Measurements from ENCODE around the gene PROX1. TPM values are rescaled to one million over a fixed set of nuclear protein-coding genes. Genes with fewer than 3 reads are reported as not detected.

The PROX1 gene, protein sequence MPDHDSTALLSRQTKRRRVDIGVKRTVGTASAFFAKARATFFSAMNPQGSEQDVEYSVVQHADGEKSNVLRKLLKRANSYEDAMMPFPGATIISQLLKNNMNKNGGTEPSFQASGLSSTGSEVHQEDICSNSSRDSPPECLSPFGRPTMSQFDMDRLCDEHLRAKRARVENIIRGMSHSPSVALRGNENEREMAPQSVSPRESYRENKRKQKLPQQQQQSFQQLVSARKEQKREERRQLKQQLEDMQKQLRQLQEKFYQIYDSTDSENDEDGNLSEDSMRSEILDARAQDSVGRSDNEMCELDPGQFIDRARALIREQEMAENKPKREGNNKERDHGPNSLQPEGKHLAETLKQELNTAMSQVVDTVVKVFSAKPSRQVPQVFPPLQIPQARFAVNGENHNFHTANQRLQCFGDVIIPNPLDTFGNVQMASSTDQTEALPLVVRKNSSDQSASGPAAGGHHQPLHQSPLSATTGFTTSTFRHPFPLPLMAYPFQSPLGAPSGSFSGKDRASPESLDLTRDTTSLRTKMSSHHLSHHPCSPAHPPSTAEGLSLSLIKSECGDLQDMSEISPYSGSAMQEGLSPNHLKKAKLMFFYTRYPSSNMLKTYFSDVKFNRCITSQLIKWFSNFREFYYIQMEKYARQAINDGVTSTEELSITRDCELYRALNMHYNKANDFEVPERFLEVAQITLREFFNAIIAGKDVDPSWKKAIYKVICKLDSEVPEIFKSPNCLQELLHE
- 1 to 10 TPM in 2 of 4 donors, under 1 TPM in 2; 0.68 to 2.8 (median 1.0) TPM for total RNA-seq

GRCh38 chr1:213987927-213988506 is at the start of gene PROX1:
TSS of gene PROX1 (plus strand) at chr1:213987973. CDS start at chr1:213996536, 8,563 bp downstream.
- TF ChIP-seq CTCF (IDR thresholded peaks at IDR 0.05; ENCODE audit: low read depth), result no peak

DNA sequence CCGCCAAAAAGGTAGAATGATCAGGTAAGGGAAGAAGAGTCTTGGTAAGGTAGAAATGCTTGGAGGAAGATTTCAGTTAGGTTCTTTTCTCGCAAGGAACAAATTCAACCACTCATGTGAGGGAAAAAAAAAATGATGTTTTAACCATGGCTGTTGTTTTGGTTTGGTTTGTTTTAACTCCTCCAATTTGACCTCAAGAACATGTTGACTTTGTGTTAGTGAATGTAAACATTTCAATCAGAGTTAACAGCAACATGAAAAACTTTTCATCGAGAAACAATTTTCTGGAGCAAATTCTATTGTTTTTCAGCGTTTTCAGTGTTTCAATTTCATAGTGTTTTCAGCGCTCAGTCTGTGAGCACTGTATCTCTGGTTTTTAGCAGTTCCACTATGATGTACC is 49.0 kb upstream of the PROX1 start:
- no peak for TF ChIP-seq CTCF (IDR thresholded peaks at IDR 0.05; ENCODE audit: low read depth)

DNA sequence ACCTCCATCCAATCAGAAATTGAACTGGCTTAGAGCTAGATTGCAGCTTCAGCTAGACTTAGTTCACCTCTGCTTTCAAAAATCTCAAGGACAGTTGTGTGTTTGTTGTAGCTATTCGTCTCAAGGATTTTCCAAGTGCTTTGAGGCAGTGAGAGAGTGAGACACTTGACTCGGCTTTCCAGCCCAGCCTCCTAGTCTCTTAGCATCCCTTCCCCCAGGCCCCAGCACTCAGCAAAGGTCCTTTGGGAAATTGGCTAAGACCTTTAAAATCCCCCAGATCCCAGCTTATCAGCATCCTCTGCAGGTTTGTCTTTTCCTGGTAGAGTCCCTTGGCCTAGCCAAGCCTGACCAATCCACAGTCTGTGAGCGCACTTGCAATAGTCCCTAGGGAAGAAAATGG is 47.9 kb upstream of the PROX1 start:
- no peak for TF ChIP-seq CTCF (IDR thresholded peaks at IDR 0.05; ENCODE audit: low read depth)

- no peak for TF ChIP-seq CTCF (IDR thresholded peaks at IDR 0.05; ENCODE audit: low read depth)
Observed at GRCh38 chr1:213940947-213941346, 46.8 kb upstream of the PROX1 start.

DNA sequence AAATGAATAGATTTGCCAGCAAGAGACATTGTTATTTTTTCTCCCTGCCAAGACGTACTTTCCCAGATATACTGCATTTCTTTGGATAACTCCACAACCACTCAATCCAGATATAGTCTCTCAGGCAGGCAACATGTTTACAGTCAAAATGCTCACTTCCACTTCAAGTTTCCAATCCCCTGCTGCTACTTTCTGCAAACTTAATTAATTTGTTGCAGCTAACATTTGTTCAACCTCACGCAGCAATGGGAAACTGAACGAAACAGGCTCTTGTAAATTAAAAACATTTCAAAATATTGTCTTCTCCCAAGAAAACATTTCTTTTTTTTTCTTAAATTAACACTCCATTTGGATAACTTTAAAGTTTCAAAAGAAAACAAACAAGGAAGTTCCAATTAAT is 45.7 kb upstream of the PROX1 start:
- no peak for TF ChIP-seq CTCF (IDR thresholded peaks at IDR 0.05; ENCODE audit: low read depth)

DNA sequence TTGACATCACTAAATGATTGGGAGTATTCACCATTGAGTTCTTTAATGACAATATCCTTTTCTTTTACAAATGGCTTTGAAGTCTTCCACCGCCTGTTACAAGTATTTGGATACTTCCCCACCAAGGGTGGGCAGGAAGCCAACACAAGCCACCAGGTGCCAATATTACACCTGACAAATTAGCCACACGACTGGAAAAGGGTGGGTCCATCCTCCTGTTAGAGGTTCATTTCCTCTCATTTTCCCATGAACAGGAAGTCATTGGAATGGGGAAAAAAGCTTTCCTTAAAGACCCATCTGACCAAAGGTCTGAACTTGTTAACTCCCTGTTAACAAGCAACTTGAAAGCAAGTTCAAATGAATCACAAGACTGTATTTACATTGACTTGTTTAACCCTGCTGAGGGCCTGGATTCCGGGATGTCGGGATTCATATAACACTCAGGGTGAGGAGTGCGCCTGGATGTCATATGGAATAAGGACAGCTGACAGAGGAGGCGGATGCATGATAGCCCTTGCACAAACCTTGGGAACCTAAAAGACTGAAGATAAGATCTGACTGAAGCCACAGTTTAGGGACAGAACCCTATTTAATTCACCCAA is 40.5 kb upstream of the PROX1 start:
- no peak for TF ChIP-seq CTCF (IDR thresholded peaks at IDR 0.05; ENCODE audit: low read depth)

GRCh38 chr1:213951876-213952275 is 35.9 kb upstream of the PROX1 start:
- no peak for TF ChIP-seq CTCF (IDR thresholded peaks at IDR 0.05; ENCODE audit: low read depth)

All from subcutaneous adipose tissue (tissue), 4 donors.